Hindlimb muscle (tissue), 1 donor: ENCODE data around the gene THSD4. TPM values are rescaled to one million over a fixed set of nuclear protein-coding genes. Genes with fewer than 3 reads are reported as not detected.
"Not testable (repeated sequence)": the region's sequence is repeated elsewhere in the genome, so short reads cannot be mapped to it uniquely, and the experiment has no call there.

Experiments
- DNase-seq: peaks from one replicate; pipeline ENCODE4 v3.0.0-alpha.2; 2013
- polyA plus RNA-seq: library from polyadenylated mRNA; unstranded; fragments of 120-200 nt; gene quantifications from one replicate; pipeline ENCODE4 v1.2.1, GENCODE V29; 2013; ENCODE audit not compliant: insufficient read length

THSD4 gene
- polyA plus RNA-seq, 1 donor: 17.5 TPM

- no peak for DNase-seq
Observed at GRCh38 chr15:71151081-71151480, 35.8 kb downstream of the THSD4 start.

DNA sequence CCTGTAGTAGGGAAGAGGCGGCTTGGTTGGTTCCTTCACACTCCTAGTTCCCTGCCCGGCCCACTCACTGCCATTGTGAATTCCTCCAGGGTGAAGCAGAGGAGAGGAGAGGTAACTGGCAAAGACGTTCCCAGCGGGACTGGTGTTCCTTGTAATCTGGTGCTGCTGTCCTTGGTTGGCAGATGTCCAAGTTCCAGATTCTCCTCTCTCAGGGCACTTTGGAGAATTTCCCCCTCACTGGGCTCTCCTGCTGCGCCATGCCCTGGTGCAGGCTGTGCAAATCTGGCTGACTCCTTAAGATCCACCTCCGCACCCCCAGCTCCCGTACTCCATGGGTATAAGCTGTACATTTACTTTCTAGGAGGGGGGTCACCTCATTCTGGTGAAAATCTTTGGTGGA is 37.3 kb downstream of the THSD4 start:
- DNase-seq: no peak

DNA sequence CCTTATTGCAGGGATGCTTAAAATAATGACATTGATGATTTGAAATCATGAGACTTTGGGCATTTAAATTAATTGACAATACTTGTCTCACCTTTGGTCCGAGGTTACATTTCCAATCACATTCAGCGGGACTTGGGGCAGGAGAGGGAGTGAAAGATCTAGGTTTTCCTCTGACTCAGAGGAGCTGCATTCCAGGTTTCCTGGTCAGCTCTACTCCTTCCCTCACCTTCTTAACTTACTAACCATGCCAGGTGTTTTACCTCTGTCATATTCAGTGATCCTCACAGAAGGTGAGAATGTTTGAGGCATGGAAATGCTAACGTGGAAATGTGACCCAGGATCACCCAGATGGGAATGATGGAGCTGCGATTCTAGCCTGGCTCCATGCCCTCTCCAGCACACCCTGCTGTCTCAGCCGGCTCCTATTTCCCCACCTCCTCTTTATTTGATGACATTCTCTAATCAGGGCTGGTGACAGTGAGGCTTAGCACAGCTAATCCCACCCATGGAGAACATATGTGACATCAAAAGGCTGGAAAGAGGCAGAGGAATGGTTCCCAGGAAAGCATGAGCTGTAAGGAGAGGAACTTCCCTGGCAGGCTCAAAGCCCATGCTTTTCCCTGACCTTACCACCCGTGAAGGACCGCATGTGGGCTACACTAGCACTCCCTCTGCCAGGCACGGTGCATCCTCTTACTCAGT is 38.7 kb downstream of the THSD4 start:
- no peak for DNase-seq

GRCh38 chr15:71154607-71155200 is 39.4 kb downstream of the THSD4 start:
- DNase-seq: no peak

DNA sequence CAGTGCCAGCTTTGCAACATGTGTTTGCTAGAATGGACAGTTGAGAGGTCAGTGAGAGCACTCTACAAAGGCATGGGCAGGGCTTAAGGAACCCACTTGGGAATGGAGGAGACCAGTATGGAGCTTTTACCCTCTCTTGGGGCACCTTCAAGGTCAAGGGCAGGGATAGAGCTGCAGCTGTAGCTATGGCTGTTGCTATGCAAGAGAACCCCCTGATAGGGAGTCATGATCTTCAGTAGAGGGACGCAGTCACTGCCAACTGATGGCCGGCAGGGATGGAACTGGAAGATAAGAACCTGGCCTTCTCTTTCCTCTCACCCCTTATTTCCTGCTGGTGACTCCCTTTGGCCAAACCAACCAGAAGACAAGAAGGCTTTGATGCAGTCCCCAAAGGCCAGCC is 40.3 kb downstream of the THSD4 start:
- DNase-seq: no peak

- no peak for DNase-seq
Observed at GRCh38 chr15:71160976-71161375, 45.7 kb downstream of the THSD4 start.

DNA sequence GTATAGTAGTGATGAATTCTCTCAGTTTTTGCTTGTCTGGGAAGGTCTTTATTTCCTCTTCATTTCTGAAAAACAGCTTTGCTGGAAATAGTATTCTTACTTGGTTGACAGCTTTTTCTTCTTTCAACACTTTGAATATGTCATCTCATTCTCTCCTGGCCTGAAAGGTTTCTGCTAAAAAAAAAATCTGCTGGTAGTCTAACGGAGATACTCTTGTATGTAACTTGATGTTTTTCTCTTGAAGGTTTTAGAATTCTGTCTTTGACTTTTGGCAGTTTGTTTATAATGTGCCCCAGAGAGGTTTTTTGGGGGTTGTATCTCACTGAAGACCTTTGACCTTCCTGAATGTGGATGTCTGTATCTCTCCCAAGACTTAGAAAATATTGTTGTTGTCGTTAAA is 47.0 kb downstream of the THSD4 start:
- DNase-seq: no peak

GRCh38 chr15:71164606-71165005 is 49.3 kb downstream of the THSD4 start:
- DNase-seq: not testable (repeated sequence)

- no peak for DNase-seq
Observed at GRCh38 chr15:71167445-71168165, 52.3 kb downstream of the THSD4 start.

GRCh38 chr15:71168166-71168834 is 53.0 kb downstream of the THSD4 start:
- no peak for DNase-seq

DNA sequence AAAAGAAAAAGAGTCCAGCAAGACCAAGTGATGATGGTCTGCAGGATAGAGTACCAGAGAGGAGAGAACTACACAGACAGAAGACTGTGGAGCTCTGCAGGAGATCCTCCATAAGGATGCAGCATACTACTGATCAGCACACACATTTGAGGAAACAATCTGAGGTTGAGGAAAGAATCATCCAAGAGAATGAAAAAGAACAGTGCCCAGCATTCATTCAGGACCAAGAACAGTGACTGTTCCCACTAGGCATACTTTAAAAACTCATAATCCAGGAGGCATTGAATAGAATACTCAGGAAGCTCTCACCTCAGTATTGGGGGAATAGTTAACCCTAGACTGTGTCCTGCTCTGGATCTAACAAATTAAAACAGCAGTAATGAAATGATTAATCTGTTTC is 54.9 kb downstream of the THSD4 start:
- no peak for DNase-seq

- DNase-seq: no peak
Observed at GRCh38 chr15:71171195-71171594, 55.9 kb downstream of the THSD4 start.

- not testable (repeated sequence) for DNase-seq
Observed at GRCh38 chr15:71174360-71174759, 59.1 kb downstream of the THSD4 start.

- no peak for DNase-seq
Observed at GRCh38 chr15:71180986-71181853, 65.9 kb downstream of the THSD4 start.

DNA sequence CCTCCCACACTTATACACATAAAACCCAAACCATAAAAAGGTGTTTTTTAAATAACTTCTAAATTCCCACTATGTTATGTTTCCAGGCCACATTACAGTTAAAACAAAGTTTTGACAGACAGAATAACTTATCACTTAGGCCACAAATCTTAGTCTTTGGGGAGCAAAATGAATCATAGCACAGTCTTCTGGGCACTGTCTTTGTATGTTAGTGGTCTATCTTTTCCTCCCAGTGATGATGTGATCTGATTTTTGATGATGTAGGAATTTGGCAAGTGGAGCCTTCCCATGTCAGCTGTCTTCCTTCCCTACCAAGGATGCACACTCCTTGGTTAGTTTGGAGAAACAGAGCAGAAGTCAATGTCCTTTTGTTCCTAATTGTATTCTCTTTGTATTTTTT is 67.3 kb downstream of the THSD4 start:
- DNase-seq: no peak

DNA sequence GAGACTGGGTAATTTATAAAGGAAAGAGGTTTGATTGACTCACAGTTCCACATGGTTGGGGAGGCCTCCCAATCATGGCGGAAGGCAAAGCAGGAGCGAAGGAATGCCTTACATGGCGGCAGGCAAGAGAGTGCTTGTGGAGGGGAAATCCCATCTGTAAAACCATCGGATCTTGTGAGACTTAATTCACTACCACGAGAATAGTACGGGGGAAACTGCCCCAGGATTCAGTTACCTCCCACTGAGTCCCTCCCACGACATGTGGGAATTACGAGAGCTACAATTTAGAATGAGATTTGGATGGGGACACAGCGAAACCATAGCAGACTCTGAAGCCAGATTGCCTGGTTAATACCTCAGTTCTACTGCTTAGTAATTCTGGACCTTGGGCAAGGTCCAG is 67.8 kb downstream of the THSD4 start:
- DNase-seq: no peak

DNA sequence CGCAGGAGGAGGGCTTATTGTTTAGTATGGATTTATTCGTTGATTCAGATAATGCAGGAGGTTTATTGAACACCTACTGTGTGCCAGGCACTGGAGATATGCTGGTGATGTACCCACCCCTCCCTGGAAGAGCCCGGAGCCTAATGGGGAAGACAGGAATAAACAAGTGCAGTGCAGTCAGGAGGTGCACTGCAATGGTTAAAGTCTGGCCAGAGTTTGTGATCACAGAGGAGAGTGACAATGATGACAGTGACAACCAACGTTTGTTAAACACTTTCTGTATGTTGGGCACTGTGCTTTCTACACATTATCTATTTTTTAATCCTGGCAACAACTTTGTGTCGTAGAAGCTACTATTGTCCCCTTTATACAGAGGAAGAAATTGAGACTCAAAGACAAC is 70.4 kb downstream of the THSD4 start:
- DNase-seq: no peak

DNA sequence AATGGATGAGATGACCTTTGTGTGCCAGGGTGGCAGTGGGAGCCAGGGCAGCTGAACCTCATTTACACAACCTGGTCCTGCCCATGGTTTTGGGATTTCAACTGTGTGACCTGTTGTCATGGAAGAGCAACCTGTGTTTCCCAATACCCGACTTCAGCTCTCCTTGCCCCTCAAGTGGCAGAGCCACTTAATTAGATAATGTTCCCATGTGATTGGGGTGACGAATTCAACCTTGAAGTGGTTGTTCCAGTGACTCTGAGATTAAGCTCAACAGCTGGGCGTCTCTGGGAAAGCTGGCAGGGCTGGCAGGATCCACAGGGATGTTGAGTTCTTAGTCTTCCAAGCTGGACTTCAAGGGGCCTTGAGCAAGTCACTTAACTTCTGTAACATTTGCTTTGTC is 71.0 kb downstream of the THSD4 start:
- no peak for DNase-seq

- DNase-seq: no peak
Observed at GRCh38 chr15:71187078-71187477, 71.8 kb downstream of the THSD4 start.

GRCh38 chr15:71187526-71187925 is 72.3 kb downstream of the THSD4 start:
- DNase-seq: no peak

- DNase-seq: no peak
Observed at GRCh38 chr15:71189718-71190117, 74.4 kb downstream of the THSD4 start.

- no peak for DNase-seq
Observed at GRCh38 chr15:71191296-71191695, 76.0 kb downstream of the THSD4 start.
